MM.1S (cell line): ENCODE measurements around the gene CASP4.

Source experiments
- CTCF ChIP-seq: fragments of 300-600 bp; sonication (generic); IDR thresholded peaks from 2 replicates; pipeline ENCODE4 v1.5.1; 2016; ENCODE audit warnings: antibody characterized with exemption, low read length, mixed read lengths
- EZH2 ChIP-seq: fragments of 300-600 bp; sonication (generic); optimal IDR thresholded peaks from 2 replicates; pipeline ENCODE3; 2017; ENCODE audit warnings: low read depth, mild to moderate bottlenecking, antibody characterized with exemption, low read length, mixed read lengths

DNA sequence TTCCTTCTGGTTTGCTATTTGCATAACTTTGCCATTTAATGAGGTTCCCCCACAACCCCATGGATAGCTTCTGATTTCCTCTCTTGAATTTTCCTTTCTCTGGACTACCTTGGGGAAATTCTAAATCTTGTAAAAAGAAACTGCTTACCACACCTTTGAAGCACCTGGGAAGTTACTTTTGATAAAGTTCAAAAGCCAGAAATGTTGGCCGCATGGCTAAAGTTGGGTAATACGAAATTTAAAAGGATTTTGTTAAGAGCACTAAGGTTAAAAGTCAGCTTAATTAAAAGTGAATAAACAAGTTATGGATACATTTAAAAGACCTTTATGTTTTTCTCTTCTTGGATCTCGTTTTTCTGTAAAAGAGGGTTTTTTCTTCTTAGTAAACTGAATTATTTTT, 5.5 kb downstream of the CASP4 start:
- TF ChIP-seq CTCF (no peak), EZH2 (no peak)
